K562 (cell line): ENCODE measurements around the gene KLHDC10. TPM values are rescaled to one million over a fixed set of nuclear protein-coding genes. Genes with fewer than 3 reads are reported as not detected.

Source experiments
- ADNP ChIP-seq: fragments of 200-800 bp; sonication (Bioruptor generic); IDR thresholded peaks from 2 replicates; pipeline ENCODE4 v1.6.1; 2016; ENCODE audit warnings: missing genetic modification characterization, missing compliant biosample characterization
- BCL6 ChIP-seq: fragments of 250-450 bp; sonication (Bioruptor Pico); IDR thresholded peaks from 2 replicates; pipeline ENCODE4 v1.4.0; 2020
- CREB1 ChIP-seq, 2 experiments: sonication (generic) in 1 of 2; formaldehyde crosslinking in 1 of 2; IDR thresholded peaks; 2 replicates each; pipeline versions ENCODE4 v1.6.1 to v1.8.0; 2012 to 2022; ENCODE audit warnings: inconsistent platforms in 1 of 2, mild to moderate bottlenecking in 1 of 2, missing genetic modification reagents in 1 of 2, moderate library complexity in 1 of 2
- CXXC5 ChIP-seq: fragments of 250-450 bp; sonication (Bioruptor Pico); IDR thresholded peaks from 2 replicates; pipeline ENCODE4 v1.8.0; 2022; ENCODE audit warnings: inconsistent platforms, mild to moderate bottlenecking, moderate library complexity
- EZH2 ChIP-seq: IDR thresholded peaks from 2 replicates; pipeline ENCODE4 v1.6.1; 2012; ENCODE audit warnings: low read depth, mild to moderate bottlenecking, inconsistent platforms, low read length, borderline replicate concordance
- HMG20A ChIP-seq: fragments of 450-650 bp; formaldehyde crosslinking; conservative IDR thresholded peaks from 2 replicates; pipeline ENCODE4 v1.4.0; 2020; ENCODE audit warnings: mild to moderate bottlenecking, mixed read lengths
- ILK ChIP-seq: fragments of 450-650 bp; IDR thresholded peaks from 2 replicates; pipeline ENCODE4 v1.6.1; 2016; ENCODE audit warnings: missing genetic modification characterization, low read depth, mild to moderate bottlenecking, missing compliant biosample characterization, moderate library complexity, borderline replicate concordance
- MCM3 ChIP-seq: fragments of 450-650 bp; IDR thresholded peaks from 2 replicates; pipeline ENCODE4 v1.6.1; 2016
- RREB1 ChIP-seq: fragments of 250-450 bp; sonication (Bioruptor Pico); IDR thresholded peaks from 2 replicates; pipeline ENCODE4 v1.4.0; 2020
- ZNF696 ChIP-seq: fragments of 250-450 bp; sonication (Bioruptor Pico); conservative IDR thresholded peaks from 2 replicates; pipeline ENCODE4 v1.4.0; 2020; ENCODE audit warnings: mild to moderate bottlenecking, moderate library complexity
- polyA plus RNA-seq, 8 experiments: library from polyadenylated mRNA; depleted of rRNA in 4 of 8; stranded (reverse) in 5 of 8; unstranded in 3 of 8; fragments of >200 nt; fragmentation: Nextera tagmentation in 2 of 8; fragmentation: Illumina TruSeq in 1 of 8; extraction: Ambion mirVana in 2 of 8; extraction: Trizol in 1 of 8; gene quantifications; 2 replicates each; pipeline versions ENCODE4 v1.2.1 to v1.2.3, GENCODE V29; 2011 to 2014; ENCODE audit warnings: inconsistent platforms in 1 of 8, missing spikeins in 1 of 8
- total RNA-seq, 7 experiments: library from RNA; depleted of rRNA in 6 of 7; stranded (reverse); fragments of >200 nt in 6 of 7; fragmentation: Illumina TruSeq in 2 of 7; extraction: Trizol in 2 of 7; gene quantifications; 2 replicates each; pipeline versions ENCODE4 v1.2.1 to v1.2.3, GENCODE V29; 2011 to 2021; ENCODE audit warnings: low replicate concordance in 1 of 7
- TF ChIP-seq, protein P1 (sequence below): fragments of 450-650 bp; conservative IDR thresholded peaks from 2 replicates; pipeline ENCODE4 v1.6.1; 2016; ENCODE audit warnings: missing genetic modification characterization, low read depth, mild to moderate bottlenecking, missing compliant biosample characterization, moderate library complexity
- TF ChIP-seq, protein P2 (sequence below): fragments of 250-450 bp; sonication (Bioruptor Pico); IDR thresholded peaks from 2 replicates; pipeline ENCODE4 v1.4.0; 2020; ENCODE audit warnings: mild to moderate bottlenecking, moderate library complexity, borderline replicate concordance
- TF ChIP-seq, protein P3 (sequence below): sonication (generic); formaldehyde crosslinking; IDR thresholded peaks from 2 replicates; pipeline ENCODE4 v1.8.0; 2022; ENCODE audit warnings: mild to moderate bottlenecking, missing genetic modification reagents

The KLHDC10 gene
- total and polyA plus RNA-seq, 9 of the 15 experiments (the other 6 are each of a cell fraction or from before 2014, with no cell fraction given), result 9.8 to 80.5 (median 31.4) TPM

DNA sequence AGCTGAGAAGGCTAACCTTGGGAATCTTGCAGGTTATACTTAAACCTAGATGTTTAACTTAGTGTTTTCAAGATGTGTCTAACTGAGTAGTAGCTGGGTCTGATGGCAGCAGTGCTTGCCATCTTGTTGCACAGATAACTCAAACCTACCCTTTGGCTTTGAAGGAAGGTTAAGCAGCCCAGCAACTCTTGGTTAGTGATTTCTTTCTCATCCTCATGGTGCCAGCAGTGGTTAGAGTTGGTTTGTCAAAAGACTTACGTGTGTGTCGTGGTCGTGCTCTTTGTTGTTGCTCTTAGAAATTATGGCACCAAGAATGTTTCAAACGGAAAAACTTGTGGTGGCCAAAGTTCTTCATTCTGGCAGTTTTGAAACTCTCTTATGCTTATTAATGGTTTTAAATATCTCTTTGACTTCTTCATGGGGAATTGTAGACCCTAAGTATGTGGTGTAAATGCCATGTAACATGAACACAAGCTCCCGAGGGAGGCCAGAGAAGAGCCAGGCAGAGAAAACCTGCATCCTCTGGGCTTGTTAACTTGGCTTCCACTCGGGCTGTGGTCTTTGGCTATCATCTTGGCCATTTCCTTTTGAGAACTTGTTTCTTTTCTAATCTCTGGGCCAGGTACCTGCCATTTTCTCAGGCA is 61.0 kb downstream of the KLHDC10 start (continued):
- TF ChIP-seq, protein P1, sequence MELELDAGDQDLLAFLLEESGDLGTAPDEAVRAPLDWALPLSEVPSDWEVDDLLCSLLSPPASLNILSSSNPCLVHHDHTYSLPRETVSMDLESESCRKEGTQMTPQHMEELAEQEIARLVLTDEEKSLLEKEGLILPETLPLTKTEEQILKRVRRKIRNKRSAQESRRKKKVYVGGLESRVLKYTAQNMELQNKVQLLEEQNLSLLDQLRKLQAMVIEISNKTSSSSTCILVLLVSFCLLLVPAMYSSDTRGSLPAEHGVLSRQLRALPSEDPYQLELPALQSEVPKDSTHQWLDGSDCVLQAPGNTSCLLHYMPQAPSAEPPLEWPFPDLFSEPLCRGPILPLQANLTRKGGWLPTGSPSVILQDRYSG (tag), result no peak
- TF ChIP-seq CREB1 (IDR thresholded peaks at IDR 0.05) (no peak), CREB1 (CRISPR knock-in tag; IDR thresholded peaks at IDR 0.05) (no peak), ZNF696 (CRISPR knock-in tag) (no peak), HMG20A (CRISPR knock-in tag) (no peak), CXXC5 (0 out of 2 replicates have a peak, but pooled peaks have one; percentile 3), BCL6 (no peak), MCM3 (no peak), ADNP (no peak), ILK (tag) (no peak), EZH2 (no peak), RREB1 (CRISPR knock-in tag) (no peak)
- TF ChIP-seq, protein P2, sequence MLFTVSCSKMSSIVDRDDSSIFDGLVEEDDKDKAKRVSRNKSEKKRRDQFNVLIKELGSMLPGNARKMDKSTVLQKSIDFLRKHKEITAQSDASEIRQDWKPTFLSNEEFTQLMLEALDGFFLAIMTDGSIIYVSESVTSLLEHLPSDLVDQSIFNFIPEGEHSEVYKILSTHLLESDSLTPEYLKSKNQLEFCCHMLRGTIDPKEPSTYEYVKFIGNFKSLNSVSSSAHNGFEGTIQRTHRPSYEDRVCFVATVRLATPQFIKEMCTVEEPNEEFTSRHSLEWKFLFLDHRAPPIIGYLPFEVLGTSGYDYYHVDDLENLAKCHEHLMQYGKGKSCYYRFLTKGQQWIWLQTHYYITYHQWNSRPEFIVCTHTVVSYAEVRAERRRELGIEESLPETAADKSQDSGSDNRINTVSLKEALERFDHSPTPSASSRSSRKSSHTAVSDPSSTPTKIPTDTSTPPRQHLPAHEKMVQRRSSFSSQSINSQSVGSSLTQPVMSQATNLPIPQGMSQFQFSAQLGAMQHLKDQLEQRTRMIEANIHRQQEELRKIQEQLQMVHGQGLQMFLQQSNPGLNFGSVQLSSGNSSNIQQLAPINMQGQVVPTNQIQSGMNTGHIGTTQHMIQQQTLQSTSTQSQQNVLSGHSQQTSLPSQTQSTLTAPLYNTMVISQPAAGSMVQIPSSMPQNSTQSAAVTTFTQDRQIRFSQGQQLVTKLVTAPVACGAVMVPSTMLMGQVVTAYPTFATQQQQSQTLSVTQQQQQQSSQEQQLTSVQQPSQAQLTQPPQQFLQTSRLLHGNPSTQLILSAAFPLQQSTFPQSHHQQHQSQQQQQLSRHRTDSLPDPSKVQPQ (CRISPR knock-in tag), result no peak
- TF ChIP-seq, protein P3, sequence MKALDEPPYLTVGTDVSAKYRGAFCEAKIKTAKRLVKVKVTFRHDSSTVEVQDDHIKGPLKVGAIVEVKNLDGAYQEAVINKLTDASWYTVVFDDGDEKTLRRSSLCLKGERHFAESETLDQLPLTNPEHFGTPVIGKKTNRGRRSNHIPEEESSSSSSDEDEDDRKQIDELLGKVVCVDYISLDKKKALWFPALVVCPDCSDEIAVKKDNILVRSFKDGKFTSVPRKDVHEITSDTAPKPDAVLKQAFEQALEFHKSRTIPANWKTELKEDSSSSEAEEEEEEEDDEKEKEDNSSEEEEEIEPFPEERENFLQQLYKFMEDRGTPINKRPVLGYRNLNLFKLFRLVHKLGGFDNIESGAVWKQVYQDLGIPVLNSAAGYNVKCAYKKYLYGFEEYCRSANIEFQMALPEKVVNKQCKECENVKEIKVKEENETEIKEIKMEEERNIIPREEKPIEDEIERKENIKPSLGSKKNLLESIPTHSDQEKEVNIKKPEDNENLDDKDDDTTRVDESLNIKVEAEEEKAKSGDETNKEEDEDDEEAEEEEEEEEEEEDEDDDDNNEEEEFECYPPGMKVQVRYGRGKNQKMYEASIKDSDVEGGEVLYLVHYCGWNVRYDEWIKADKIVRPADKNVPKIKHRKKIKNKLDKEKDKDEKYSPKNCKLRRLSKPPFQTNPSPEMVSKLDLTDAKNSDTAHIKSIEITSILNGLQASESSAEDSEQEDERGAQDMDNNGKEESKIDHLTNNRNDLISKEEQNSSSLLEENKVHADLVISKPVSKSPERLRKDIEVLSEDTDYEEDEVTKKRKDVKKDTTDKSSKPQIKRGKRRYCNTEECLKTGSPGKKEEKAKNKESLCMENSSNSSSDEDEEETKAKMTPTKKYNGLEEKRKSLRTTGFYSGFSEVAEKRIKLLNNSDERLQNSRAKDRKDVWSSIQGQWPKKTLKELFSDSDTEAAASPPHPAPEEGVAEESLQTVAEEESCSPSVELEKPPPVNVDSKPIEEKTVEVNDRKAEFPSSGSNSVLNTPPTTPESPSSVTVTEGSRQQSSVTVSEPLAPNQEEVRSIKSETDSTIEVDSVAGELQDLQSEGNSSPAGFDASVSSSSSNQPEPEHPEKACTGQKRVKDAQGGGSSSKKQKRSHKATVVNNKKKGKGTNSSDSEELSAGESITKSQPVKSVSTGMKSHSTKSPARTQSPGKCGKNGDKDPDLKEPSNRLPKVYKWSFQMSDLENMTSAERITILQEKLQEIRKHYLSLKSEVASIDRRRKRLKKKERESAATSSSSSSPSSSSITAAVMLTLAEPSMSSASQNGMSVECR (CRISPR knock-in tag), result no peak
